ENCODE results near the gene REC114. TPM values are rescaled to one million over a fixed set of nuclear protein-coding genes. Genes with fewer than 3 reads are reported as not detected.

REC114 gene
- total and polyA plus RNA-seq, 2 donors (not counting 3 experiments of a cell fraction or from before 2014, with no cell fraction given) = not detected

DNA sequence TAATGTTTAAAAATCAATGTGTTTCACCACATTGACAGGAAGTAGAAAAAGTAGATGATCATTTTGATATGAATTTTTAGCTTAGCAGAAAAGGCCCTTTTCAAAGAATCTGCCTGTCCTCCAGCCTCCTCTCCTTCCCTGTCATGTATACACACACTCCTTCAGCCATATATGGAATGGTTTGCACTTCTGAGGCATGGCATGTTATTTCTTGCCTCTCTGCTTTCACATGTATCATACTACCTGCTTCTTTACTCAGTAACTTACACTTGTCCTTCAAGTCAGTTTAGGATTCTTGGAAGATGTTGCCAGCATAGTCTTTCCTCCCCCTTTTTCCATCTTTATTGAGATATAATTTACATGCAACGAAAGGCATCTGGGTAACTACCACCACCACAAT lies 79.0 kb downstream of the REC114 start:
- DNase-seq (ENCODE audit: low read depth, low spot score) (no peak), FAIRE-seq (no peak)
- dilution Hi-C loops (cut with MboI; ENCODE audit: extremely low pct_ligation_motif_present, low sequenced_read_pairs) = no loop called here
- Histone ChIP-seq H3K36me3 (ENCODE audit: control insufficient read depth in 2 of 2, extremely low read depth in 1 of 2, insufficient read depth in 2 of 2, low read length in 2 of 2) (no peaks in the 10 kb centered on the region), H3K27ac (ENCODE audit: insufficient read depth, low read depth, low read length) (no peak overlapping the region), H3K4me1 (ENCODE audit: control insufficient read depth, extremely low read depth, insufficient read depth, low read length) (no peaks in the 10 kb centered on the region), H3K4me3 (replicated peaks in 1 of 3; ENCODE audit: insufficient read depth in 1 of 3, low read depth in 1 of 3, low read length in 3 of 3) (no peak overlapping the region), H3K9me3 (replicated peaks; ENCODE audit: control insufficient read depth, insufficient read depth, low read length) (no peaks in the 10 kb centered on the region), H2AFZ (ENCODE audit: low read depth, low read length) (no peak overlapping the region), H3K4me2 (ENCODE audit: insufficient read depth, low read length) (no peak overlapping the region), H3K79me2 (ENCODE audit: control insufficient read depth, insufficient read depth, low read length) (no peaks in the 10 kb centered on the region), H3K27me3 (ENCODE audit: control insufficient read depth in 2 of 2, insufficient read depth in 2 of 2, low read length in 2 of 2) (peaks cover 0 to 22% of the 10 kb centered on the region in 2 experiments), H3K9me1 (replicated peaks; ENCODE audit: control insufficient read depth, extremely low read depth, insufficient read depth, low read length) (no peaks in the 10 kb centered on the region), H3K9ac (replicated peaks; ENCODE audit: extremely low read depth, insufficient read depth, low read length) (no peak overlapping the region), H4K20me1 (replicated peaks; ENCODE audit: control insufficient read depth, extremely low read depth, insufficient read depth, low read length) (no peaks in the 10 kb centered on the region)
- ChIA-PET CTCF (no interaction called here), POLR2A (no interaction called here)
- intact Hi-C loops (cut with micrococcal nuclease) = no loop called here
- no peak for TF ChIP-seq POLR2A (IDR thresholded peaks at IDR 0.05; ENCODE audit: low read depth, low read length)
- TF ChIP-seq MYC (IDR thresholded peaks at IDR 0.05; ENCODE audit: low read depth, low read length) = no peak
- TF ChIP-seq EZH2 (IDR thresholded peaks at IDR 0.05; ENCODE audit: borderline replicate concordance, low read depth, low read length, severe bottlenecking) = no peak
- TF ChIP-seq, protein P1, sequence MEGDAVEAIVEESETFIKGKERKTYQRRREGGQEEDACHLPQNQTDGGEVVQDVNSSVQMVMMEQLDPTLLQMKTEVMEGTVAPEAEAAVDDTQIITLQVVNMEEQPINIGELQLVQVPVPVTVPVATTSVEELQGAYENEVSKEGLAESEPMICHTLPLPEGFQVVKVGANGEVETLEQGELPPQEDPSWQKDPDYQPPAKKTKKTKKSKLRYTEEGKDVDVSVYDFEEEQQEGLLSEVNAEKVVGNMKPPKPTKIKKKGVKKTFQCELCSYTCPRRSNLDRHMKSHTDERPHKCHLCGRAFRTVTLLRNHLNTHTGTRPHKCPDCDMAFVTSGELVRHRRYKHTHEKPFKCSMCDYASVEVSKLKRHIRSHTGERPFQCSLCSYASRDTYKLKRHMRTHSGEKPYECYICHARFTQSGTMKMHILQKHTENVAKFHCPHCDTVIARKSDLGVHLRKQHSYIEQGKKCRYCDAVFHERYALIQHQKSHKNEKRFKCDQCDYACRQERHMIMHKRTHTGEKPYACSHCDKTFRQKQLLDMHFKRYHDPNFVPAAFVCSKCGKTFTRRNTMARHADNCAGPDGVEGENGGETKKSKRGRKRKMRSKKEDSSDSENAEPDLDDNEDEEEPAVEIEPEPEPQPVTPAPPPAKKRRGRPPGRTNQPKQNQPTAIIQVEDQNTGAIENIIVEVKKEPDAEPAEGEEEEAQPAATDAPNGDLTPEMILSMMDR (IDR thresholded peaks at IDR 0.05; ENCODE audit: extremely low read depth in 1 of 2, insufficient read depth in 1 of 2, low read depth in 1 of 2, low read length in 2 of 2) = no peak
- TF ChIP-seq FOS (IDR thresholded peaks at IDR 0.05; ENCODE audit: borderline replicate concordance, insufficient read depth, low read length) = no peak
- TF ChIP-seq GATA2 (IDR thresholded peaks at IDR 0.05; ENCODE audit: insufficient read depth, insufficient read length, low read depth, low read length) = no peak
- BruUV-seq (replicated peaks) = no TSS peak

DNA sequence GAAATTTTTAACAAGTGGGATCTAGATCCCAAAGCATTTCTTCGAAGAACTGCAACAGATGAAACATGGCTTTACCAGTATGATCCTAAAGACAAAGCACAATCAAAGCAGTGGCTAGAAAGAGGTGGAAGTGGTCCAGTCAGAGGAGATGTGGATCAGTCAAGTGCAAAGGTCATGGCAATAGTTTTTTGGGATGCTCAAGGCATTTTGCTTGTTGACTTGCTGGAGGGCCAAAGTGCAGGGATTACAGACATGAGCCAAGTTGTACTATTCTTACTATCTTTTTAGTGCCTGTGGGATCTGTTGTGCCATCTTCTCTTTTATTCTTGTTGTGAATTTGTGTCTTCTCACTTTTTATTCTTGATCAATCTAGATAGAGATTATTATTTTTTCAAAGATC lies 82.0 kb downstream of the REC114 start:
- no peak overlapping the region for H3K4me2 ChIP-seq (ENCODE audit: insufficient read depth, low read length)
- no peak overlapping the region for H3K4me3 ChIP-seq (replicated peaks in 1 of 3; ENCODE audit: insufficient read depth in 1 of 3, low read depth in 1 of 3, low read length in 3 of 3)
- no TSS peak for BruUV-seq (replicated peaks)
- no peaks in the 10 kb centered on the region for H3K79me2 ChIP-seq (ENCODE audit: control insufficient read depth, insufficient read depth, low read length)
- dilution Hi-C loops (cut with MboI; ENCODE audit: extremely low pct_ligation_motif_present, low sequenced_read_pairs) (no loop called here), intact Hi-C loops (cut with micrococcal nuclease) (no loop called here)
- H2AFZ ChIP-seq (ENCODE audit: low read depth, low read length) = no peak overlapping the region
- ChIA-PET POLR2A (no interaction called here), CTCF (interaction anchor here (1.2 kb wide), 1 partner anchor 36 kb away, joined by 3 read pairs; no protein-coding TSS in a partner anchor)
- H3K27me3 ChIP-seq (ENCODE audit: control insufficient read depth in 2 of 2, insufficient read depth in 2 of 2, low read length in 2 of 2) = peaks cover 0 to 15% of the 10 kb centered on the region in 2 experiments
- no peak overlapping the region for H3K9ac ChIP-seq (replicated peaks; ENCODE audit: extremely low read depth, insufficient read depth, low read length)
- no peaks in the 10 kb centered on the region for H4K20me1 ChIP-seq (replicated peaks; ENCODE audit: control insufficient read depth, extremely low read depth, insufficient read depth, low read length)
- no peaks in the 10 kb centered on the region for H3K36me3 ChIP-seq (ENCODE audit: control insufficient read depth in 2 of 2, extremely low read depth in 1 of 2, insufficient read depth in 2 of 2, low read length in 2 of 2)
- no peaks in the 10 kb centered on the region for H3K9me3 ChIP-seq (replicated peaks; ENCODE audit: control insufficient read depth, insufficient read depth, low read length)
- no peak for FAIRE-seq
- no peaks in the 10 kb centered on the region for H3K9me1 ChIP-seq (replicated peaks; ENCODE audit: control insufficient read depth, extremely low read depth, insufficient read depth, low read length)
- no peak for DNase-seq (ENCODE audit: low read depth, low spot score)
- H3K27ac ChIP-seq (ENCODE audit: insufficient read depth, low read depth, low read length) = no peak overlapping the region
- no peaks in the 10 kb centered on the region for H3K4me1 ChIP-seq (ENCODE audit: control insufficient read depth, extremely low read depth, insufficient read depth, low read length)
- TF ChIP-seq MYC (IDR thresholded peaks at IDR 0.05; ENCODE audit: low read depth, low read length) (no peak), GATA2 (IDR thresholded peaks at IDR 0.05; ENCODE audit: insufficient read depth, insufficient read length, low read depth, low read length) (no peak), POLR2AphosphoS5 (IDR thresholded peaks at IDR 0.05; ENCODE audit: insufficient read depth, low read depth, low read length) (no peak), JUN (IDR thresholded peaks at IDR 0.05; ENCODE audit: borderline replicate concordance, insufficient read depth, insufficient read length, low read depth) (no peak), POLR2A (IDR thresholded peaks at IDR 0.05; ENCODE audit: low read depth, low read length) (no peak), FOS (IDR thresholded peaks at IDR 0.05; ENCODE audit: borderline replicate concordance, insufficient read depth, low read length) (no peak), EZH2 (IDR thresholded peaks at IDR 0.05; ENCODE audit: borderline replicate concordance, low read depth, low read length, severe bottlenecking) (no peak)
- TF ChIP-seq, protein P2, sequence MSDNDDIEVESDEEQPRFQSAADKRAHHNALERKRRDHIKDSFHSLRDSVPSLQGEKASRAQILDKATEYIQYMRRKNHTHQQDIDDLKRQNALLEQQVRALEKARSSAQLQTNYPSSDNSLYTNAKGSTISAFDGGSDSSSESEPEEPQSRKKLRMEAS (IDR thresholded peaks at IDR 0.05; ENCODE audit: insufficient read depth, insufficient read length) = no peak
- TF ChIP-seq, protein P1 (IDR thresholded peaks at IDR 0.05; ENCODE audit: extremely low read depth in 1 of 2, insufficient read depth in 1 of 2, low read depth in 1 of 2, low read length in 2 of 2) = no peak
